Prostate gland (tissue), 2 donors: ENCODE measurements around the gene IER2. TPM values are rescaled to one million over a fixed set of nuclear protein-coding genes. Genes with fewer than 3 reads are reported as not detected.
"Not testable (repeated sequence)": the region's sequence is repeated elsewhere in the genome, so short reads cannot be mapped to it uniquely, and the experiment has no call there.

Source experiments
- DNase-seq: peaks from one replicate; pipeline ENCODE4 v3.0.0-alpha.2; 2019; ENCODE audit warnings: low spot score
- H3K27ac ChIP-seq, 2 donors: fragments of 200-600 bp; sonication (generic); 2 replicates each; pipeline ENCODE4 v1.5.1; 2017 to 2019
- H3K27me3 ChIP-seq: fragments of 200-600 bp; sonication (generic); replicated peaks from 2 replicates; pipeline ENCODE4 v1.5.1; 2019; ENCODE audit not compliant: insufficient read depth
- H3K36me3 ChIP-seq, 2 donors: fragments of 200-600 bp; sonication (generic); 1 replicate in 1 of 2; 2 replicates in 1 of 2; pipeline versions ENCODE4 v1.5.1 to v1.8.1; 2017 to 2019
- H3K4me1 ChIP-seq: fragments of 200-600 bp; sonication (generic); replicated peaks from 2 replicates; pipeline ENCODE4 v1.5.1; 2019
- H3K4me3 ChIP-seq, 2 donors: fragments of 200-600 bp; sonication (generic); 2 replicates each; pipeline ENCODE4 v1.5.1; 2017 to 2019
- H3K9me3 ChIP-seq: fragments of 200-600 bp; sonication (generic); 2 replicates; pipeline ENCODE4 v1.5.1; 2017
- CTCF ChIP-seq, 4 experiments: fragments of 200-600 bp in 2 of 4; fragments of 450-650 bp in 2 of 4; sonication (generic) in 2 of 4; IDR thresholded peaks; 1 replicate in 3 of 4; 2 replicates in 1 of 4; pipeline ENCODE4 v1.5.1; 2016 to 2019; ENCODE audit warnings: antibody characterized with exemption in 4 of 4, mild to moderate bottlenecking in 2 of 4, moderate library complexity in 2 of 4
- POLR2A ChIP-seq: fragments of 450-650 bp; IDR thresholded peaks from one replicate; pipeline ENCODE4 v1.6.1; 2016; ENCODE audit warnings: antibody characterized with exemption, mild to moderate bottlenecking
- POLR2AphosphoS5 ChIP-seq: sonication (generic); formaldehyde crosslinking; IDR thresholded peaks from one replicate; pipeline ENCODE4 v1.6.1; 2017; ENCODE audit warnings: antibody characterized with exemption
- WGBS: methylation state at CpG from one replicate; pipeline ENCODE4 v1.1.5; 2018; 5-methylcytosine and 5-hydroxymethylcytosine counted together
- intact Hi-C: fragments of 100-400 bp; cut with DNase I; formaldehyde crosslinking; loops from one replicate; pipeline ENCODE4 v1.14.2; 2022
- total RNA-seq, 2 donors: library from RNA; depleted of rRNA; stranded (reverse); fragments of >200 nt; gene quantifications; one replicate each; pipeline ENCODE4 v1.1.0, GENCODE V29; 2016

IER2 gene
- total RNA-seq, 2 donors from 2014 or later = 34.7 to 75.7 TPM

- H3K27ac ChIP-seq = no peak overlapping the region
- WGBS = 8% methylated on average over 14 of the region's 16 CpGs
- H3K4me1 ChIP-seq = peaks cover 5% of the 10 kb centered on the region
- no peaks in the 10 kb centered on the region for H3K9me3 ChIP-seq
- no peaks in the 10 kb centered on the region for H3K27me3 ChIP-seq
- DNase-seq = peak; percentile 78
- TF ChIP-seq POLR2A = no peak
- TF ChIP-seq CTCF (IDR thresholded peaks at IDR 0.05) = no peak
- peak; percentile 59 for TF ChIP-seq POLR2AphosphoS5
- no peaks in the 10 kb centered on the region for H3K36me3 ChIP-seq
- intact Hi-C loops = no loop called here
- no peak overlapping the region for H3K4me3 ChIP-seq
These were observed 31.7 kb downstream of the IER2 start for GRCh38 chr19:13181747-13182388.

- intact Hi-C loops, H3K36me3 ChIP-seq, H3K27me3 ChIP-seq, H3K27ac ChIP-seq, H3K9me3 ChIP-seq, DNase-seq, H3K4me3 ChIP-seq, H3K4me1 ChIP-seq: not testable (repeated sequence)
- WGBS = 88% methylated on average over 23 of the region's 23 CpGs
These were observed 34.7 kb downstream of the IER2 start for GRCh38 chr19:13184926-13185325.

GRCh38 chr19:13185763-13186657 is 35.8 kb downstream of the IER2 start:
- intact Hi-C loops, H3K27ac ChIP-seq, H3K9me3 ChIP-seq, H3K4me3 ChIP-seq, DNase-seq, H3K4me1 ChIP-seq, H3K27me3 ChIP-seq, H3K36me3 ChIP-seq: not testable (repeated sequence)
- WGBS = 57% methylated on average over 22 of the region's 22 CpGs

- H3K27me3 ChIP-seq, intact Hi-C loops: not testable (repeated sequence)
- WGBS = 95% methylated on average over 24 of the region's 38 CpGs
These were observed 36.5 kb downstream of the IER2 start for GRCh38 chr19:13186688-13187087.

DNA sequence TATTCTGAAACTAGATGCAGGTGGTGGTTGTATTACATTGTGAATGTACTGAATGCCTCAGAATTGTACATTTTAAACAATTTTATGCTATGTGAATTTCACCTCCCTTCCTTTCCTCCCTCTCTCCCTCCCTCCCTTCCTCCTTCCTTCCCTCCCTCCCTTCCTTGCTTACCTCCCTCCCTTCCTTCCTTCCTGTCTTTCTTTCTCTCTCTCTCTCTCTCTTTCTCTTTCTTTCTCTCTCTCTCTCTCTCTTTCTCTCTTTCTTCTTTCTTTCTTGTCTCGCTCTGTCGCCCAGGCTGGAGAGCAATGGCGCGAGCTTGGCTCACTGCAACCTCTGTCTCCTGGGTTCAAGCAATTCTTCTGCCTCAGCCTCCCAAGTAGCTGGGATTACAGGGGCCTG is 37.2 kb downstream of the IER2 start:
- no peak for DNase-seq
- H3K27me3 ChIP-seq = no peaks in the 10 kb centered on the region
- intact Hi-C loops = no loop called here

More at GRCh38 chr19:13186688-13187087, 36.5 kb downstream of the IER2 start:
- not testable (repeated sequence) for H3K36me3 ChIP-seq, H3K4me3 ChIP-seq, H3K4me1 ChIP-seq, DNase-seq, H3K9me3 ChIP-seq, H3K27ac ChIP-seq

DNA sequence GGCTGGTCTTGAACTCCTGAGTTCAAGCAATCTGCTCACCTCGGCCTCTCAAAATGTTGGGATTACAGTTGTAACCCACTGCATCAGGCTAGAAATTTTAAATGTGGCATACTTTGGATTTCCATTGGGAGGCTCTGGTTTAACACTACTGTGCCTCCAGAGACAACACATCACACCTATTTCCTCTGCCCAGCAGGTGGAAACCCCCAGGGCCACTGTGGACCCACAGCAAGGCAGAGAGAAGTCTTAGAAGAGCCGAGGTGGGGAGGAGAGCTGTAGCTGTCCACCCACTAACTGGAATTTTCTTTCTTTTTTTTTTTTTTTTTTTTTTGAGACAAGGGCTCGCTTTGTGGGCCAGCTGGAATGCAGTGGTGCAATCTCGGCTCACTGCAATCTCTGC is 39.4 kb downstream of the IER2 start:
- H3K4me3 ChIP-seq = no peak overlapping the region
- intact Hi-C loops = no loop called here
- H3K9me3 ChIP-seq = no peaks in the 10 kb centered on the region
- no peaks in the 10 kb centered on the region for H3K4me1 ChIP-seq
- no peak overlapping the region for H3K27ac ChIP-seq
- no peaks in the 10 kb centered on the region for H3K27me3 ChIP-seq
- no peaks in the 10 kb centered on the region for H3K36me3 ChIP-seq
- 85% methylated on average over 4 of the region's 4 CpGs for WGBS
- DNase-seq = no peak
- TF ChIP-seq CTCF (IDR thresholded peaks at IDR 0.05) = no peak
- no peak for TF ChIP-seq POLR2A
- TF ChIP-seq POLR2AphosphoS5 = no peak

More for the DNA sequence above, 37.2 kb downstream of the IER2 start:
- TF ChIP-seq CTCF (IDR thresholded peaks at IDR 0.05) (no peak), POLR2AphosphoS5 (no peak), POLR2A (no peak)
- Histone ChIP-seq H3K4me1 (no peaks in the 10 kb centered on the region), H3K4me3 (no peak overlapping the region), H3K9me3 (no peaks in the 10 kb centered on the region), H3K36me3 (no peaks in the 10 kb centered on the region), H3K27ac (no peak overlapping the region)
- WGBS = 98% methylated on average over 4 of the region's 4 CpGs
